Measurements from ENCODE around the gene CAMTA1. TPM values are rescaled to one million over a fixed set of nuclear protein-coding genes. Genes with fewer than 3 reads are reported as not detected.

The CAMTA1 gene
- total and polyA plus RNA-seq, 2 experiments from 2014 or later = 89.0 to 145 TPM

DNA sequence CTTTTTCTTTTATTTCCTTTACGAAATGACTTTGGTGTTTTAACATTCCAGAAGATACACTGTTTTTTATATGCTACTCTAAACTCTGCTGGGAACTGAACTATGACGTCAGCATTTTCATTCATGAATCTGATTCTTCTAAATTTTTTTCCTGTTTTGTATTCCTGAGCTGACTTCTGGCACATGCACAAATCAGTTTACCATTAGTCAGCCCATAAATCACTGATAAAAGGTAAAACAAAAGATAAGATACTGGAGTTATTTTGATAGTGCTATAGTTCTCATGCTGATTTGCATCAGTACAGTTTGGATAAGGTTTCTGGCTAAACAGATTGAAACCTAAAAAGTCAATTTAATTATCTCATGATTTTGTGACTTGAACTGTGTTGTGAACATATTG, 10.4 kb downstream of the CAMTA1 start:
- H3K4me1 ChIP-seq (ENCODE audit: insufficient read depth) = peaks cover 5% of the 10 kb centered on the region
- peaks cover 16% of the 10 kb centered on the region for H4K20me1 ChIP-seq (ENCODE audit: insufficient read depth, poor library complexity, severe bottlenecking)
- no peaks in the 10 kb centered on the region for H3K27me3 ChIP-seq
- TF ChIP-seq EZH2phosphoT487 (IDR thresholded peaks at IDR 0.05; ENCODE audit: low read depth, severe bottlenecking, unreplicated experiment) = no peak
- TF ChIP-seq EZH2 (IDR thresholded peaks at IDR 0.05; ENCODE audit: borderline replicate concordance) = no peak
- DNase-seq (ENCODE audit: low spot score) = no peak
- peaks cover 86% of the 10 kb centered on the region for H3K79me2 ChIP-seq
- no peak overlapping the region for H3K4me2 ChIP-seq
- WGBS (ENCODE audit: low lambda C conversion rate, missing lambda C conversion rate) = 37% methylated on average over 2 of the region's 2 CpGs
- H3K4me3 ChIP-seq = no peak overlapping the region
- H3K36me3 ChIP-seq (replicated peaks; ENCODE audit: insufficient read depth, low read depth) = no peaks in the 10 kb centered on the region
- H3K9me2 ChIP-seq (replicated peaks; ENCODE audit: insufficient read depth) = no peaks in the 10 kb centered on the region
- H3K27ac ChIP-seq = peak overlapping the region; percentile 1
- H2AFZ ChIP-seq = no peak overlapping the region
- H3K9me3 ChIP-seq (ENCODE audit: low read depth) = no peaks in the 10 kb centered on the region

DNA sequence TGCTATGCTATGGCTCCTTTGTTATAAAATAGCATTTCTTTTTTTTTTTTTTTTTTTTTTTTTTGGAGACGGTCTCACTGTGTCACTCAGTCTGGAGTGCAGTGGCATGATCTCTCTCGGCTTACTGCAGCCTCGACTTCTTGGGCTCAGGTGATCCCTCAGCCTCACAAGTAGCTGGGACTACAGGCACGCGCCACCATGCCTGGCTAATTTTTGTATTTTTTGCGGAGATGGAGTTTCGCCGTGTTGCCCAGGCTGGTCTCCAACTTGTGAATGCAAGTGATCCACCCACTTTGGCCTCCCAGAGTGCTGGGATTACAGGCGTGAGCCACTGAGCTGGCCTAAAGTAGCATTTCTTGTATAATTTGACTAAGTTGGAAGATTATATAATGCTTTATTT, 10.8 kb downstream of the CAMTA1 start:
- H3K79me2 ChIP-seq = peaks cover 86% of the 10 kb centered on the region
- WGBS (ENCODE audit: low lambda C conversion rate, missing lambda C conversion rate) = 64% methylated on average over 9 of the region's 9 CpGs
- H3K27ac ChIP-seq = peak overlapping the region; percentile 1
- no peaks in the 10 kb centered on the region for H3K27me3 ChIP-seq
- H3K9me2 ChIP-seq (replicated peaks; ENCODE audit: insufficient read depth) = no peaks in the 10 kb centered on the region
- H3K4me1 ChIP-seq (ENCODE audit: insufficient read depth) = peaks cover 5% of the 10 kb centered on the region
- H3K4me3 ChIP-seq = no peak overlapping the region
- no peaks in the 10 kb centered on the region for H3K9me3 ChIP-seq (ENCODE audit: low read depth)
- no peak overlapping the region for H3K4me2 ChIP-seq
- no peaks in the 10 kb centered on the region for H3K36me3 ChIP-seq (replicated peaks; ENCODE audit: insufficient read depth, low read depth)
- no peak overlapping the region for H2AFZ ChIP-seq
- H4K20me1 ChIP-seq (ENCODE audit: insufficient read depth, poor library complexity, severe bottlenecking) = peaks cover 12% of the 10 kb centered on the region
- TF ChIP-seq EZH2 (IDR thresholded peaks at IDR 0.05; ENCODE audit: borderline replicate concordance) = no peak
- TF ChIP-seq EZH2phosphoT487 (IDR thresholded peaks at IDR 0.05; ENCODE audit: low read depth, severe bottlenecking, unreplicated experiment) = no peak
- TF ChIP-seq, protein P1, sequence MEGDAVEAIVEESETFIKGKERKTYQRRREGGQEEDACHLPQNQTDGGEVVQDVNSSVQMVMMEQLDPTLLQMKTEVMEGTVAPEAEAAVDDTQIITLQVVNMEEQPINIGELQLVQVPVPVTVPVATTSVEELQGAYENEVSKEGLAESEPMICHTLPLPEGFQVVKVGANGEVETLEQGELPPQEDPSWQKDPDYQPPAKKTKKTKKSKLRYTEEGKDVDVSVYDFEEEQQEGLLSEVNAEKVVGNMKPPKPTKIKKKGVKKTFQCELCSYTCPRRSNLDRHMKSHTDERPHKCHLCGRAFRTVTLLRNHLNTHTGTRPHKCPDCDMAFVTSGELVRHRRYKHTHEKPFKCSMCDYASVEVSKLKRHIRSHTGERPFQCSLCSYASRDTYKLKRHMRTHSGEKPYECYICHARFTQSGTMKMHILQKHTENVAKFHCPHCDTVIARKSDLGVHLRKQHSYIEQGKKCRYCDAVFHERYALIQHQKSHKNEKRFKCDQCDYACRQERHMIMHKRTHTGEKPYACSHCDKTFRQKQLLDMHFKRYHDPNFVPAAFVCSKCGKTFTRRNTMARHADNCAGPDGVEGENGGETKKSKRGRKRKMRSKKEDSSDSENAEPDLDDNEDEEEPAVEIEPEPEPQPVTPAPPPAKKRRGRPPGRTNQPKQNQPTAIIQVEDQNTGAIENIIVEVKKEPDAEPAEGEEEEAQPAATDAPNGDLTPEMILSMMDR (IDR thresholded peaks at IDR 0.05; ENCODE audit: poor library complexity) = no peak
- DNase-seq (ENCODE audit: low spot score) = no peak

DNA sequence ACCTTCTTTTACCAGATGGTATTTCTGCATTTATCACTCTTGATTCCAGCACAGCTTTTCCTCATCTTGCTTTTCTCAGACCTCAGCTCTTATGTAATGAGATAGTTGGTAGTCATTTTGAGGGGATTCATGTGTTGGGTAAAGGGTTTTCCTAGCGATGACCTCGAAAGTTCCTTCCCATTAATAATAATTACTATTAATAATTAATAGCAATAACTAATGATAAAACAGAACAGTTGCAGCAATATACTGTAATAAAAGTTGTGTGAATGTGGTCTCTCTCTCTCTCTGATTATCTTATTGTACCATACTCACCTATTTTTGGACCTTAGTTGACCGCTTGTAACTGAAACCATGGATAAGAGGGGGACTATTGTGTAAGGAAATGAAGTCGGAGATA, 14.2 kb downstream of the CAMTA1 start:
- Histone ChIP-seq H3K27ac (no peak overlapping the region), H3K4me1 (ENCODE audit: insufficient read depth) (peaks cover 5% of the 10 kb centered on the region), H4K20me1 (ENCODE audit: insufficient read depth, poor library complexity, severe bottlenecking) (peaks cover 13% of the 10 kb centered on the region), H3K4me3 (no peak overlapping the region), H3K27me3 (no peaks in the 10 kb centered on the region), H2AFZ (no peak overlapping the region), H3K79me2 (peaks cover 90% of the 10 kb centered on the region), H3K4me2 (no peak overlapping the region), H3K9me3 (ENCODE audit: low read depth) (no peaks in the 10 kb centered on the region), H3K36me3 (replicated peaks; ENCODE audit: insufficient read depth, low read depth) (no peaks in the 10 kb centered on the region), H3K9me2 (replicated peaks; ENCODE audit: insufficient read depth) (no peaks in the 10 kb centered on the region)
- WGBS (ENCODE audit: low lambda C conversion rate, missing lambda C conversion rate) = 94% methylated on average over 4 of the region's 4 CpGs
- TF ChIP-seq, protein P1 (IDR thresholded peaks at IDR 0.05; ENCODE audit: poor library complexity) = no peak
- no peak for TF ChIP-seq EZH2 (IDR thresholded peaks at IDR 0.05; ENCODE audit: borderline replicate concordance)
- TF ChIP-seq EZH2phosphoT487 (IDR thresholded peaks at IDR 0.05; ENCODE audit: low read depth, severe bottlenecking, unreplicated experiment) = no peak
- DNase-seq (ENCODE audit: low spot score) = no peak

DNA sequence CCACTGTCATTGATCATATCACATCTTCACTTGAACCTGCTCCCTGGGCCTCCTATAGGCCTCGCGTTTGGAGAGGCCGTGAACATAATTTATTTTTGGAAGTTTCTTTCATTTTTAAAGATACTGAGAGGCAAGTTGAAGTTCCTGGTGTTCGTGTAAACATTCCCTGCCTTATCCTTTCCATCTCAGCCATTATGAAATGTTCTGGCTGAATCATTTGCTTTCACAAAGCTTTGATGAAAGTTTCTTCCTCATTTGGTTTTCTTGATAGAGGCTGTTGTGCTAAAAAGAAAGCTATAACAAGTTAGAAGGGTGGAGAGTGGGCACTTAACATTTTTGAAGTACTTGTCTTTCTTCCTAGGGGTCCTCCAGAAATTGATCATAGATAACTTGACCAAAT, 15.5 kb downstream of the CAMTA1 start:
- H3K4me2 ChIP-seq = peak overlapping the region; percentile 6
- 63% methylated on average over 4 of the region's 4 CpGs for WGBS (ENCODE audit: low lambda C conversion rate, missing lambda C conversion rate)
- H3K27me3 ChIP-seq = no peaks in the 10 kb centered on the region

More for the DNA sequence above, 15.5 kb downstream of the CAMTA1 start:
- no peaks in the 10 kb centered on the region for H3K9me2 ChIP-seq (replicated peaks; ENCODE audit: insufficient read depth)
- no peak overlapping the region for H3K4me3 ChIP-seq
- DNase-seq (ENCODE audit: low spot score) = no peak
- TF ChIP-seq, protein P1 (IDR thresholded peaks at IDR 0.05; ENCODE audit: poor library complexity) = no peak
- no peak for TF ChIP-seq EZH2 (IDR thresholded peaks at IDR 0.05; ENCODE audit: borderline replicate concordance)
- TF ChIP-seq EZH2phosphoT487 (IDR thresholded peaks at IDR 0.05; ENCODE audit: low read depth, severe bottlenecking, unreplicated experiment) = no peak
- H3K4me1 ChIP-seq (ENCODE audit: insufficient read depth) = peaks cover 5% of the 10 kb centered on the region
- peaks cover 93% of the 10 kb centered on the region for H3K79me2 ChIP-seq
- H3K36me3 ChIP-seq (replicated peaks; ENCODE audit: insufficient read depth, low read depth) = no peaks in the 10 kb centered on the region
- peak overlapping the region; percentile 44 for H3K27ac ChIP-seq
- H3K9me3 ChIP-seq (ENCODE audit: low read depth) = no peaks in the 10 kb centered on the region
- peaks cover 10% of the 10 kb centered on the region for H4K20me1 ChIP-seq (ENCODE audit: insufficient read depth, poor library complexity, severe bottlenecking)
- no peak overlapping the region for H2AFZ ChIP-seq

Data from hepatocyte (in vitro differentiated cells).